H1 (cell line): ENCODE measurements around the gene GAK. TPM values are rescaled to one million over a fixed set of nuclear protein-coding genes. Genes with fewer than 3 reads are reported as not detected.

ENCODE experiments used
- EP300 ChIP-seq, 2 experiments: IDR thresholded peaks; 1 replicate in 1 of 2; 2 replicates in 1 of 2; pipeline ENCODE4 v1.6.1; 2011 to 2012; ENCODE audit warnings: low read depth in 2 of 2, low read length in 2 of 2, mild to moderate bottlenecking in 2 of 2, borderline replicate concordance in 1 of 2, inconsistent platforms in 1 of 2, moderate library complexity in 1 of 2
- POLR2AphosphoS5 ChIP-seq: IDR thresholded peaks from 2 replicates; pipeline ENCODE4 v1.6.1; 2011; ENCODE audit warnings: low read depth, low read length
- POU5F1 ChIP-seq: IDR thresholded peaks from 2 replicates; pipeline ENCODE4 v1.6.1; 2011; ENCODE audit warnings: low read depth, mild to moderate bottlenecking, low read length, moderate library complexity
- RAD21 ChIP-seq, 2 experiments: IDR thresholded peaks in 1 of 2; conservative IDR thresholded peaks in 1 of 2; 2 replicates each; pipeline ENCODE4 v1.6.1; 2011; ENCODE audit warnings: low read depth in 2 of 2, low read length in 2 of 2, improper control_type of control experiment in 1 of 2, inconsistent platforms in 1 of 2, mild to moderate bottlenecking in 1 of 2, moderate library complexity in 1 of 2
- polyA plus RNA-seq, 7 experiments: library from polyadenylated mRNA; depleted of rRNA in 3 of 7; stranded (reverse) in 5 of 7; unstranded in 2 of 7; fragments of >200 nt in 5 of 7; fragments of 200-250 nt in 2 of 7; gene quantifications; 1 replicate in 5 of 7; 2 replicates in 1 of 7; 4 replicates in 1 of 7; pipeline versions ENCODE4 v1.2.1 to v1.2.3, GENCODE V29; 2011 to 2013; ENCODE audit warnings: missing spikeins in 2 of 7, mixed read lengths in 2 of 7
- total RNA-seq: library from RNA; stranded (reverse); fragmentation: NEBNext Ultra II Directional; extraction: Animal tissue kit (Norgen Biotek cat#: 25700); gene quantifications from 2 replicates; pipeline ENCODE4 v1.2.1, GENCODE V29; 2021

The GAK gene
- total and polyA plus RNA-seq, 2 of the 8 experiments (the other 6 are each of a cell fraction or from before 2014, with no cell fraction given), result 31.5 to 70.8 TPM

DNA sequence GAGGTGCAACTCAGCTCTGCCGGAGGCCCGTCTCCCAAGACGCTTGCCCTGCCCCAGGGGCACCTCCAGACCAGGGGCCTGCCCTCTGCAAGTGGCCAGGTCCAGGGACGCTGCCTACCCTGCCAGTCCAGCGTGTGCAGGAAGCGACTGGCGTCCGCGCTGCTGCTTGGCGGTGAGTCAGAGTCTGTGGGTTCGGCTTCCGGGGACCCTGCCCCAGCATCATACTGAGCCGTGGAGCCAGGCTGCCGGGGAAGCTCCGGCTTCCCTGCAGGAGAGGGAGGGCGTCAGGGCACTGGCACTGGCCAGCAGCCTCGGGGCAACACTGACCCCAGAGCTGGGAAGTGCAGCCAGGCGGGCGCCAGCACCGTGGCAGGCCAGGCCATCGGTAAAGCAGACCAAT lies 63.7 kb downstream of the GAK start (continued):
- TF ChIP-seq EP300 (IDR thresholded peaks at IDR 0.05; ENCODE audit: borderline replicate concordance in 1 of 2, low read depth in 2 of 2, low read length in 2 of 2), result no peak
- TF ChIP-seq POU5F1, result no peak
- TF ChIP-seq RAD21 (IDR thresholded peaks at IDR 0.05 in 1 of 2, conservative IDR thresholded peaks at IDR 0.05 in 1 of 2; ENCODE audit: low read depth in 2 of 2, low read length in 2 of 2), result no peak
- TF ChIP-seq POLR2AphosphoS5, result no peak
